ENCODE results near the gene DNAJC1. TPM values are rescaled to one million over a fixed set of nuclear protein-coding genes. Genes with fewer than 3 reads are reported as not detected.

DNAJC1 gene
- polyA plus RNA-seq, 2 of the 4 experiments (the other 2 are of a cell fraction) = 19.2 to 34.2 TPM

- no peak for TF ChIP-seq BCL3 (IDR thresholded peaks at IDR 0.05)
- no peak for TF ChIP-seq CBX2 (IDR thresholded peaks at IDR 0.05; ENCODE audit: borderline replicate concordance, low read depth)
- no peak for TF ChIP-seq FOSL2 (IDR thresholded peaks at IDR 0.05)
- no peak for TF ChIP-seq FOSL2 (CRISPR knock-in tag; IDR thresholded peaks at IDR 0.05)
- no peak for TF ChIP-seq ESRRA (IDR thresholded peaks at IDR 0.05; ENCODE audit: borderline replicate concordance, low read length)
Measured at GRCh38 chr10:21759232-21759631, 244.3 kb downstream of the DNAJC1 start (continued).

GRCh38 chr10:21758696-21759095 lies 244.8 kb downstream of the DNAJC1 start:
- ChIA-PET CTCF (interaction anchor here (1.3 kb wide), 1 partner anchor 8 kb away, joined by 4 read pairs; no protein-coding TSS in a partner anchor), POLR2A (interaction anchor here (0.5 kb wide), 1 partner anchor 171 kb away, joined by 4 read pairs; no protein-coding TSS in a partner anchor)
- FAIRE-seq = no peak
- Histone ChIP-seq H3K27ac (no peak overlapping the region), H3K4me1 (no peaks in the 10 kb centered on the region), H3K4me2 (no peak overlapping the region), H3K9me3 (no peaks in the 10 kb centered on the region), H3K4me3 (no peak overlapping the region)
- DNase-seq (ENCODE audit: low read depth in 1 of 2, low spot score in 1 of 2) = no peak
- 94% methylated on average over 7 of the region's 7 CpGs for WGBS (ENCODE audit: missing lambda C conversion rate)
- TF ChIP-seq ZC3H11A (IDR thresholded peaks at IDR 0.05) = no peak
- TF ChIP-seq PHF8 (IDR thresholded peaks at IDR 0.05; ENCODE audit: borderline replicate concordance, low read depth) = no peak
- no peak for TF ChIP-seq MAX (IDR thresholded peaks at IDR 0.05)
- no peak for TF ChIP-seq KDM5A (IDR thresholded peaks at IDR 0.05)
- TF ChIP-seq EHMT2 (IDR thresholded peaks at IDR 0.05; ENCODE audit: low read depth) = no peak
- TF ChIP-seq CHD2 (IDR thresholded peaks at IDR 0.05; ENCODE audit: low read length, partially characterized antibody) = no peak
- TF ChIP-seq HES2 (IDR thresholded peaks at IDR 0.05) = no peak
- TF ChIP-seq HOXA7 (CRISPR knock-in tag; IDR thresholded peaks at IDR 0.05) = no peak
- TF ChIP-seq ESRRA (IDR thresholded peaks at IDR 0.05; ENCODE audit: borderline replicate concordance, low read length) = no peak
- TF ChIP-seq MAZ (IDR thresholded peaks at IDR 0.05; ENCODE audit: borderline replicate concordance, low read depth, low read length) = no peak
- TF ChIP-seq ATOH8 (CRISPR knock-in tag; IDR thresholded peaks at IDR 0.05; ENCODE audit: low read depth) = no peak
- no peak for TF ChIP-seq SMC3 (IDR thresholded peaks at IDR 0.05)
- no peak for TF ChIP-seq JUN (IDR thresholded peaks at IDR 0.05)
- no peak for ATAC-seq

- H3K4me3 ChIP-seq = no peak overlapping the region
- no peak for ATAC-seq
- no peak overlapping the region for H3K4me2 ChIP-seq
- no peak for DNase-seq (ENCODE audit: low read depth in 1 of 2, low spot score in 1 of 2)
- CTCF ChIA-PET = interaction anchor here (1.3 kb wide), 1 partner anchor 8 kb away, joined by 4 read pairs; no protein-coding TSS in a partner anchor
- no peak overlapping the region for H3K27ac ChIP-seq
- TF ChIP-seq ZNF302 (CRISPR knock-in tag; IDR thresholded peaks at IDR 0.05) (no peak), HES2 (IDR thresholded peaks at IDR 0.05) (no peak), EHMT2 (IDR thresholded peaks at IDR 0.05; ENCODE audit: low read depth) (no peak), CHD4 (IDR thresholded peaks at IDR 0.05; ENCODE audit: borderline replicate concordance) (no peak), KDM1A (IDR thresholded peaks at IDR 0.05; ENCODE audit: low read depth) (no peak), RAD21 (conservative IDR thresholded peaks at IDR 0.05 in 1 of 2, IDR thresholded peaks at IDR 0.05 in 1 of 2) (no peak), RARB (CRISPR knock-in tag; IDR thresholded peaks at IDR 0.05) (no peak), HOXB5 (CRISPR knock-in tag; IDR thresholded peaks at IDR 0.05) (no peak), ZSCAN20 (CRISPR knock-in tag; IDR thresholded peaks at IDR 0.05) (no peak)
- no peaks in the 10 kb centered on the region for H3K4me1 ChIP-seq
- 91% methylated on average over 13 of the region's 14 CpGs for WGBS (ENCODE audit: missing lambda C conversion rate)
- no peaks in the 10 kb centered on the region for H3K9me3 ChIP-seq
- no peak for FAIRE-seq
- POLR2A ChIA-PET = no interaction called here
Measured at GRCh38 chr10:21758239-21758638, 245.3 kb downstream of the DNAJC1 start.
